IMR-90 (cell line): ENCODE results near the gene AGPAT3. TPM values are rescaled to one million over a fixed set of nuclear protein-coding genes. Genes with fewer than 3 reads are reported as not detected.

ENCODE experiments used
- ATAC-seq: fragments of 200-7000 bp; cut with Tn5 transposase; 2 replicates; pipeline ENCODE4 v1.9.1; 2020; ENCODE audit warnings: low read depth, mild to moderate bottlenecking, moderate library complexity
- BruUV-seq: library from RNA; stranded (reverse); fragments of 400-500 nt; replicated peaks from 2 replicates; lab custom pipeline; 2021; lab: Mats Ljungman, UMichigan
- CTCF ChIA-PET: fragments of 300-600 bp; formaldehyde crosslinking; extraction: SDS; loops from one replicate; lab custom pipeline; 2021; ENCODE audit warnings: antibody characterized with exemption; lab: Yijun Ruan, JAX
- POLR2A ChIA-PET: fragments of 300-600 bp; sonication (Branson Sonifier 250); formaldehyde crosslinking; loops from one replicate; lab custom pipeline; 2022; ENCODE audit warnings: antibody characterized with exemption; ENCODE audit not compliant: unreplicated experiment; lab: Charles Lee
- DNase-seq: peaks from one replicate; pipeline ENCODE4 v3.0.0; 2013
- H2AFZ ChIP-seq: replicated peaks from 2 replicates; pipeline ENCODE3; 2013; ENCODE audit warnings: low read length, mild to moderate bottlenecking; ENCODE audit not compliant: poor library complexity
- H2AK5ac ChIP-seq: 2 replicates; pipeline ENCODE4 v1.6.1; 2013; ENCODE audit warnings: low read depth, low read length, inconsistent platforms
- H2AK9ac ChIP-seq: replicated peaks from 2 replicates; pipeline ENCODE3; 2013; ENCODE audit warnings: mild to moderate bottlenecking, low read depth, low read length, moderate library complexity; ENCODE audit not compliant: poor library complexity
- H2BK120ac ChIP-seq: 2 replicates; pipeline ENCODE4 v1.6.1; 2013; ENCODE audit warnings: low read depth, low read length, inconsistent platforms
- H2BK15ac ChIP-seq: 3 replicates; pipeline ENCODE4 v1.6.1; 2013; ENCODE audit warnings: low read depth, low read length, inconsistent platforms
- H2BK20ac ChIP-seq: 2 replicates; pipeline ENCODE4 v1.6.1; 2013; ENCODE audit warnings: low read depth, mild to moderate bottlenecking, inconsistent platforms, low read length, moderate library complexity
- H2BK5ac ChIP-seq: 2 replicates; pipeline ENCODE4 v1.6.1; 2013; ENCODE audit warnings: mild to moderate bottlenecking, low read depth, low read length, inconsistent platforms; ENCODE audit not compliant: poor library complexity, severe bottlenecking
- H3K14ac ChIP-seq: replicated peaks from 2 replicates; pipeline ENCODE4 v1.6.1; 2013; ENCODE audit warnings: low read depth, low read length, inconsistent platforms
- H3K18ac ChIP-seq: 2 replicates; pipeline ENCODE4 v1.6.1; 2013; ENCODE audit warnings: low read depth, low read length, control low read depth
- H3K23ac ChIP-seq: 2 replicates; pipeline ENCODE4 v1.6.1; 2013; ENCODE audit warnings: low read depth, low read length, inconsistent platforms
- H3K27ac ChIP-seq: 2 replicates; pipeline ENCODE4 v1.5.1; 2013; ENCODE audit warnings: mild to moderate bottlenecking, control low read depth, low read length; ENCODE audit not compliant: insufficient read depth
- H3K27me3 ChIP-seq: 2 replicates; pipeline ENCODE4 v1.6.1; 2013; ENCODE audit warnings: low read length; ENCODE audit not compliant: control insufficient read depth, insufficient read depth
- H3K36me3 ChIP-seq: 2 replicates; pipeline ENCODE4 v1.6.1; 2013; ENCODE audit warnings: low read length, mixed read lengths; ENCODE audit not compliant: control insufficient read depth, insufficient read depth
- H3K4ac ChIP-seq: 2 replicates; pipeline ENCODE4 v1.6.1; 2013; ENCODE audit warnings: low read depth, low read length, inconsistent platforms
- H3K4me1 ChIP-seq: 2 replicates; pipeline ENCODE4 v1.6.1; 2013; ENCODE audit warnings: low read length, mixed read lengths; ENCODE audit not compliant: control insufficient read depth, insufficient read depth
- H3K4me2 ChIP-seq: 2 replicates; pipeline ENCODE4 v1.6.1; 2013; ENCODE audit warnings: low read depth, mild to moderate bottlenecking, control low read depth, low read length, moderate library complexity
- H3K4me3 ChIP-seq: 2 replicates; pipeline ENCODE4 v1.5.1; 2013; ENCODE audit warnings: low read depth, mild to moderate bottlenecking, control low read depth, low read length, moderate library complexity; ENCODE audit not compliant: insufficient read depth
- H3K56ac ChIP-seq: 2 replicates; pipeline ENCODE4 v1.6.1; 2013; ENCODE audit warnings: low read length, inconsistent platforms; ENCODE audit not compliant: insufficient read depth; ENCODE audit errors: extremely low read depth
- H3K79me1 ChIP-seq, 2 experiments: 2 replicates each; pipeline ENCODE4 v1.6.1; 2013; ENCODE audit warnings: low read length in 2 of 2, inconsistent platforms in 1 of 2, low read depth in 1 of 2
- H3K9ac ChIP-seq: 2 replicates; pipeline ENCODE4 v1.6.1; 2013; ENCODE audit warnings: low read depth, low read length, control low read depth
- H3K9me1 ChIP-seq: 2 replicates; pipeline ENCODE4 v1.6.1; 2013; ENCODE audit warnings: low read length, inconsistent platforms; ENCODE audit not compliant: insufficient read depth
- H3K9me3 ChIP-seq: 2 replicates; pipeline ENCODE4 v1.6.1; 2013; ENCODE audit warnings: low read length; ENCODE audit not compliant: control insufficient read depth, insufficient read depth
- H4K20me1 ChIP-seq: 2 replicates; pipeline ENCODE4 v1.6.1; 2013; ENCODE audit warnings: low read length, inconsistent platforms; ENCODE audit not compliant: insufficient read depth
- H4K5ac ChIP-seq: 2 replicates; pipeline ENCODE4 v1.6.1; 2013; ENCODE audit warnings: mild to moderate bottlenecking, low read depth, low read length, control low read depth
- H4K8ac ChIP-seq, 2 experiments: 2 replicates each; pipeline ENCODE4 v1.6.1; 2013; ENCODE audit warnings: low read depth in 2 of 2, low read length in 2 of 2, control low read depth in 1 of 2, inconsistent platforms in 1 of 2
- H4K91ac ChIP-seq: 2 replicates; pipeline ENCODE4 v1.6.1; 2013; ENCODE audit warnings: low read depth, low read length, inconsistent platforms; ENCODE audit not compliant: insufficient read depth
- FOS ChIP-seq: fragments of 150-350 bp; IDR thresholded peaks from 2 replicates; pipeline ENCODE4 v1.6.1; 2016; ENCODE audit warnings: low read depth, low read length
- MAFK ChIP-seq: IDR thresholded peaks from 2 replicates; pipeline ENCODE4 v1.6.1; 2012; ENCODE audit warnings: low read depth, low read length, improper control_type of control experiment
- RFX5 ChIP-seq: IDR thresholded peaks from 2 replicates; pipeline ENCODE4 v1.8.0; 2012; ENCODE audit warnings: low read depth, mild to moderate bottlenecking, low read length, moderate library complexity
- WGBS, 2 experiments: methylation state at CpG; one replicate each; pipeline versions ENCODE4 v1.1.5 to v1.1.7; 2013; ENCODE audit warnings: missing lambda C conversion rate in 2 of 2; ENCODE audit not compliant: insufficient read length in 1 of 2; ENCODE audit errors: extremely low coverage in 2 of 2; 5-methylcytosine and 5-hydroxymethylcytosine counted together
- dilution Hi-C: fragments of 300-500 bp; cut with HindIII; formaldehyde crosslinking; loops from one replicate; pipeline ENCODE4 v1.14.3; 2018; ENCODE audit warnings: low sequenced_read_pairs; ENCODE audit not compliant: unreplicated experiment
- in situ Hi-C: fragments of 300-500 bp; cut with MboI; formaldehyde crosslinking; loops from 3 replicates; pipeline ENCODE4 v1.14.3; 2019; ENCODE audit warnings: low sequenced_read_pairs, inconsistent platforms, mixed read lengths
- intact Hi-C: fragments of 100-400 bp; cut with micrococcal nuclease; formaldehyde crosslinking; loops from 2 replicates; pipeline ENCODE4 v1.10.0; 2022
- polyA plus RNA-seq, 3 experiments: library from polyadenylated mRNA; depleted of rRNA; stranded (reverse); fragments of >200 nt; gene quantifications; 2 replicates each; pipeline ENCODE4 v1.2.3, GENCODE V29; 2012; ENCODE audit warnings: low replicate concordance in 1 of 3
- total RNA-seq: library from RNA; depleted of rRNA; stranded (reverse); fragments of >200 nt; gene quantifications from 2 replicates; pipeline ENCODE4 v1.2.3, GENCODE V29; 2012
- TF ChIP-seq, protein P1 (sequence below): fragments of 150-350 bp; IDR thresholded peaks from 2 replicates; pipeline ENCODE4 v1.6.1; 2017; ENCODE audit warnings: mild to moderate bottlenecking, antibody characterized with exemption, low read length, low read depth

The AGPAT3 gene
- total and polyA plus RNA-seq, 2 of the 4 experiments (the other 2 are of a cell fraction): 27.1 to 38.7 TPM

GRCh38 chr21:44006656-44007055 is 141.6 kb downstream of the AGPAT3 start:
- H3K4me1 ChIP-seq: peaks cover 9% of the 10 kb centered on the region
- peak overlapping the region; percentile 94 for H4K5ac ChIP-seq
- peak overlapping the region; percentile 94; the same call in 1 of the 2 replicates for H2AK5ac ChIP-seq
- H3K4me2 ChIP-seq: no peak overlapping the region
- CTCF ChIA-PET: no interaction called here
- peak overlapping the region; percentile 61 for H3K14ac ChIP-seq
- H3K4ac ChIP-seq: peak overlapping the region; percentile 88
- H2BK15ac ChIP-seq: peak overlapping the region; percentile 97; the same call in 2 of the 3 replicates
- H3K23ac ChIP-seq: peak overlapping the region; percentile 87; the same call in 1 of the 2 replicates
- in situ Hi-C loops (no loop called here), intact Hi-C loops (no loop called here), dilution Hi-C loops (no loop called here)
- peak overlapping the region; percentile 42; the same call in 1 of the 2 replicates for H3K9ac ChIP-seq
- peak; percentile 50 for ATAC-seq
- TF ChIP-seq RFX5 (no peak), FOS (no peak), MAFK (0 out of 2 replicates have a peak, but pooled peaks have one; percentile 6)
- TF ChIP-seq, protein P1, sequence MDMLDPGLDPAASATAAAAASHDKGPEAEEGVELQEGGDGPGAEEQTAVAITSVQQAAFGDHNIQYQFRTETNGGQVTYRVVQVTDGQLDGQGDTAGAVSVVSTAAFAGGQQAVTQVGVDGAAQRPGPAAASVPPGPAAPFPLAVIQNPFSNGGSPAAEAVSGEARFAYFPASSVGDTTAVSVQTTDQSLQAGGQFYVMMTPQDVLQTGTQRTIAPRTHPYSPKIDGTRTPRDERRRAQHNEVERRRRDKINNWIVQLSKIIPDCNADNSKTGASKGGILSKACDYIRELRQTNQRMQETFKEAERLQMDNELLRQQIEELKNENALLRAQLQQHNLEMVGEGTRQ: no peak
- H3K18ac ChIP-seq: peak overlapping the region; percentile 83
- peaks cover 4 to 12% of the 10 kb centered on the region in 2 experiments; a peak in 3 of 4 replicates for H3K79me1 ChIP-seq
- no peaks in the 10 kb centered on the region for H3K36me3 ChIP-seq
- no peaks in the 10 kb centered on the region for H3K9me3 ChIP-seq
- H2BK120ac ChIP-seq: peak overlapping the region; percentile 93
- peak overlapping the region; percentile 30; the same call in 1 of the 2 replicates for H3K56ac ChIP-seq
- H2AK9ac ChIP-seq: peak overlapping the region; percentile 84
- H4K91ac ChIP-seq: peak overlapping the region; percentile 95
- peaks cover 13% of the 10 kb centered on the region for H3K9me1 ChIP-seq
- 85% methylated on average over 4 of the region's 8 CpGs; no CpG with 5 or more reads in 1 of the 2 experiments for WGBS, 2 experiments
- no peak overlapping the region for H3K4me3 ChIP-seq
- peak; percentile 32 for DNase-seq
- POLR2A ChIA-PET: no interaction called here
- H4K8ac ChIP-seq: peak overlapping the region; percentile 71 to 98; a peak in 3 of 4 replicates
- no peaks in the 10 kb centered on the region for H4K20me1 ChIP-seq
- H2BK5ac ChIP-seq: peak overlapping the region; percentile 91
- peak overlapping the region; percentile 87 for H3K27ac ChIP-seq
- H3K27me3 ChIP-seq: no peaks in the 10 kb centered on the region
- H2BK20ac ChIP-seq: peak overlapping the region; percentile 92
- no TSS peak for BruUV-seq
- H2AFZ ChIP-seq: peak overlapping the region; percentile 90
